ENCODE data around the gene OSBP2. TPM values are rescaled to one million over a fixed set of nuclear protein-coding genes. Genes with fewer than 3 reads are reported as not detected.

Gene OSBP2
- total and polyA plus RNA-seq, 4 donors, result 1.1 to 12.3 (median 2.6) TPM

DNA sequence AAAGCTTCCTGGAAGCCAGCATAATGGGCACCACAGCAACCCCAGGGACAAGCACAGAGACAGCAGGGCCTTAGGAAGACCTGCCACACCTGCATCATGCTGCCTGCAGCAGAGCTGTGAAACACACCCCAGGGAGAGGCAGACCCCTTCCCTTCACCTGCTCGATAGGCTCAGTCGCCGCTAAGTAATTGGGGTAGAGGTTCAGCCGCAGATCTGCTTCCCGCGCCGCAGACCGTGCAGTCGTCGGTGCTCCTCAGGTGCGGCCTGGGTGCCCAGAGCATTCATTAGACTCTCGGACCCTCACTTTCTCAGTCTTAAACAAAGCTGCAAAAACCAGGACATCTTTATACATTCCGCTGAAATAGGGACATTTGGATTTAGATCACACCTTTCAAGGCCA is 29.9 kb upstream of the OSBP2 start:
- 98% methylated on average over 13 of the region's 13 CpGs for WGBS, 2 donors
- DNase-seq (no peak), ATAC-seq (ENCODE audit: insufficient read depth, low FRiP score) (no peak)
- Histone ChIP-seq H3K27me3 (ENCODE audit: control insufficient read depth in 3 of 3, insufficient read depth in 3 of 3, low read length in 2 of 3) (no peaks in the 10 kb centered on the region), H3K4me3 (no peak overlapping the region), H3K27ac (ENCODE audit: low read depth in 1 of 2, low read length in 1 of 2) (no peak overlapping the region), H3K36me3 (ENCODE audit: control insufficient read depth in 4 of 4, insufficient read depth in 4 of 4, low read length in 4 of 4) (peaks cover 0 to 15% (median 5%) of the 10 kb centered on the region in 4 donors), H3K9ac (ENCODE audit: insufficient read depth in 1 of 2, low read length in 2 of 2) (no peak overlapping the region), H3K4me1 (ENCODE audit: control insufficient read depth in 5 of 5, insufficient read depth in 5 of 5, low read length in 5 of 5) (peaks cover 0 to 17% (median 5%) of the 10 kb centered on the region in 5 donors), H3K9me3 (ENCODE audit: control insufficient read depth in 4 of 4, insufficient read depth in 3 of 4, low read length in 3 of 4) (no peaks in the 10 kb centered on the region)
- TF ChIP-seq, protein P1, sequence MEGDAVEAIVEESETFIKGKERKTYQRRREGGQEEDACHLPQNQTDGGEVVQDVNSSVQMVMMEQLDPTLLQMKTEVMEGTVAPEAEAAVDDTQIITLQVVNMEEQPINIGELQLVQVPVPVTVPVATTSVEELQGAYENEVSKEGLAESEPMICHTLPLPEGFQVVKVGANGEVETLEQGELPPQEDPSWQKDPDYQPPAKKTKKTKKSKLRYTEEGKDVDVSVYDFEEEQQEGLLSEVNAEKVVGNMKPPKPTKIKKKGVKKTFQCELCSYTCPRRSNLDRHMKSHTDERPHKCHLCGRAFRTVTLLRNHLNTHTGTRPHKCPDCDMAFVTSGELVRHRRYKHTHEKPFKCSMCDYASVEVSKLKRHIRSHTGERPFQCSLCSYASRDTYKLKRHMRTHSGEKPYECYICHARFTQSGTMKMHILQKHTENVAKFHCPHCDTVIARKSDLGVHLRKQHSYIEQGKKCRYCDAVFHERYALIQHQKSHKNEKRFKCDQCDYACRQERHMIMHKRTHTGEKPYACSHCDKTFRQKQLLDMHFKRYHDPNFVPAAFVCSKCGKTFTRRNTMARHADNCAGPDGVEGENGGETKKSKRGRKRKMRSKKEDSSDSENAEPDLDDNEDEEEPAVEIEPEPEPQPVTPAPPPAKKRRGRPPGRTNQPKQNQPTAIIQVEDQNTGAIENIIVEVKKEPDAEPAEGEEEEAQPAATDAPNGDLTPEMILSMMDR (IDR thresholded peaks at IDR 0.05; ENCODE audit: control extremely low read depth, extremely low read depth), result no peak

GRCh38 chr22:30665266-30665665 is 29.4 kb upstream of the OSBP2 start:
- H3K36me3 ChIP-seq (ENCODE audit: control insufficient read depth in 4 of 4, insufficient read depth in 4 of 4, low read length in 4 of 4), result peaks cover 0 to 15% (median 5%) of the 10 kb centered on the region in 4 donors
- H3K27ac ChIP-seq (ENCODE audit: low read depth in 1 of 2, low read length in 1 of 2), result no peak overlapping the region

DNA sequence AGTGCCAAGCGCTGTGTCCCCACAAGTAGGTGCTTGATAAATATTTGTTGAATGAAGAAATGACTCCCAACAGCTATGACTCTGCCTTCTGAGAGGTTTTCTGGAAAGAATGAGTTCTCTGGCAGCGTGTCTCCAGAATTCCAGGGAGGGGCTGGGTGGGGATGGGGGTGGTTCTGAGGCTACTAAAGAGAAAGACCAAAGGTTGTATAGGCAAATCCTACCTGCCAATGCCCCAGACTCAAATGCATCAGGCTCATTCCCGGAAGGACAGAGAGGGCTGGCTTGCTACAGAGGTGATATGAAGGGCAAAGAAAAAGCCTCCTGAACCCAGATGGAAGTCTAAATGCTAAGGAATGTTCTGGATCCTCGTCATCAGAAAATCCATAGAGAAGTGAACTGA is 28.9 kb upstream of the OSBP2 start:
- TF ChIP-seq, protein P1 (IDR thresholded peaks at IDR 0.05; ENCODE audit: control extremely low read depth, extremely low read depth), result no peak
- Histone ChIP-seq H3K27ac (ENCODE audit: low read depth in 1 of 2, low read length in 1 of 2) (no peak overlapping the region), H3K4me1 (ENCODE audit: control insufficient read depth in 5 of 5, insufficient read depth in 5 of 5, low read length in 5 of 5) (peaks cover 0 to 17% (median 5%) of the 10 kb centered on the region in 5 donors), H3K4me3 (no peak overlapping the region), H3K9ac (ENCODE audit: insufficient read depth in 1 of 2, low read length in 2 of 2) (no peak overlapping the region), H3K36me3 (ENCODE audit: control insufficient read depth in 4 of 4, insufficient read depth in 4 of 4, low read length in 4 of 4) (peaks cover 0 to 15% (median 5%) of the 10 kb centered on the region in 4 donors), H3K27me3 (ENCODE audit: control insufficient read depth in 3 of 3, insufficient read depth in 3 of 3, low read length in 2 of 3) (no peaks in the 10 kb centered on the region), H3K9me3 (ENCODE audit: control insufficient read depth in 4 of 4, insufficient read depth in 3 of 4, low read length in 3 of 4) (no peaks in the 10 kb centered on the region)
- 84 to 90% methylated on average over 4 of the region's 4 CpGs for WGBS, 2 donors
- ATAC-seq (ENCODE audit: insufficient read depth, low FRiP score) (no peak), DNase-seq (no peak)

More at GRCh38 chr22:30665266-30665665, 29.4 kb upstream of the OSBP2 start:
- WGBS, 2 donors, result 74 to 92% methylated on average over 2 of the region's 2 CpGs
- peaks cover 0 to 17% (median 5%) of the 10 kb centered on the region in 5 donors for H3K4me1 ChIP-seq (ENCODE audit: control insufficient read depth in 5 of 5, insufficient read depth in 5 of 5, low read length in 5 of 5)
- ATAC-seq (ENCODE audit: insufficient read depth, low FRiP score) (no peak), DNase-seq (no peak)
- TF ChIP-seq, protein P1 (IDR thresholded peaks at IDR 0.05; ENCODE audit: control extremely low read depth, extremely low read depth), result no peak
- H3K9me3 ChIP-seq (ENCODE audit: control insufficient read depth in 4 of 4, insufficient read depth in 3 of 4, low read length in 3 of 4), result no peaks in the 10 kb centered on the region
- H3K27me3 ChIP-seq (ENCODE audit: control insufficient read depth in 3 of 3, insufficient read depth in 3 of 3, low read length in 2 of 3), result no peaks in the 10 kb centered on the region
- no peak overlapping the region for H3K9ac ChIP-seq (ENCODE audit: insufficient read depth in 1 of 2, low read length in 2 of 2)
- no peak overlapping the region for H3K4me3 ChIP-seq

- H3K4me3 ChIP-seq, result peak overlapping the region; percentile 82
- DNase-seq (no peak), ATAC-seq (ENCODE audit: insufficient read depth, low FRiP score) (no peak)
- peaks cover 0 to 17% (median 5%) of the 10 kb centered on the region in 5 donors for H3K4me1 ChIP-seq (ENCODE audit: control insufficient read depth in 5 of 5, insufficient read depth in 5 of 5, low read length in 5 of 5)
- TF ChIP-seq, protein P1 (IDR thresholded peaks at IDR 0.05; ENCODE audit: control extremely low read depth, extremely low read depth), result no peak
- H3K9me3 ChIP-seq (ENCODE audit: control insufficient read depth in 4 of 4, insufficient read depth in 3 of 4, low read length in 3 of 4), result no peaks in the 10 kb centered on the region
- peak overlapping the region in 1 of 2 donors; percentile 72 for H3K9ac ChIP-seq (ENCODE audit: insufficient read depth in 1 of 2, low read length in 2 of 2)
- peak overlapping the region in 1 of 2 donors; percentile 73 for H3K27ac ChIP-seq (ENCODE audit: low read depth in 1 of 2, low read length in 1 of 2)
- WGBS, 2 donors, result 1% methylated on average over 18 of the region's 18 CpGs
- no peaks in the 10 kb centered on the region for H3K27me3 ChIP-seq (ENCODE audit: control insufficient read depth in 3 of 3, insufficient read depth in 3 of 3, low read length in 2 of 3)
- peaks cover 0 to 11% (median 5%) of the 10 kb centered on the region in 4 donors for H3K36me3 ChIP-seq (ENCODE audit: control insufficient read depth in 4 of 4, insufficient read depth in 4 of 4, low read length in 4 of 4)
Measured at GRCh38 chr22:30667107-30667493, 27.6 kb upstream of the OSBP2 start.

Data from lung (tissue), 12 donors.